ENCODE measurements around the gene STAT5B.

GRCh38 chr17:42255445-42255844 lies 20.7 kb downstream of the STAT5B start:
- TF ChIP-seq POLR2A (IDR thresholded peaks at IDR 0.05), result no peak
- TF ChIP-seq CTCF (IDR thresholded peaks at IDR 0.05), result no peak
